CD8-positive, alpha-beta memory T cell (primary cell): ENCODE measurements around the gene FSTL3. TPM values are rescaled to one million over a fixed set of nuclear protein-coding genes. Genes with fewer than 3 reads are reported as not detected.
A peak's percentile ranks its signal among the peaks of the same experiment; 100 is the strongest.

Source experiments
- CTCF ChIA-PET: fragments of 350-600 bp; sonication (Branson Sonifier 250); formaldehyde crosslinking; loops from one replicate; lab custom pipeline; 2021; ENCODE audit warnings: antibody characterized with exemption; lab: Charles Lee
- POLR2A ChIA-PET: fragments of 350-600 bp; sonication (Branson Sonifier 250); formaldehyde crosslinking; loops from one replicate; lab custom pipeline; 2021; ENCODE audit warnings: antibody characterized with exemption; lab: Charles Lee
- DNase-seq, 5 donors: peaks; one replicate each; pipeline versions ENCODE4 v3.0.0 to v3.0.0-alpha.2; 2020 to 2022; ENCODE audit warnings: mixed read lengths in 1 of 5
- H3K27ac ChIP-seq: one replicate; pipeline ENCODE4 v1.7.0; 2013; ENCODE audit warnings: low read depth, mild to moderate bottlenecking, low read length, moderate library complexity
- H3K27me3 ChIP-seq: 2 replicates; pipeline ENCODE4 v1.7.0; 2013; ENCODE audit warnings: low read length, mild to moderate bottlenecking; ENCODE audit not compliant: insufficient read depth, poor library complexity, severe bottlenecking
- H3K36me3 ChIP-seq: 2 replicates; pipeline ENCODE4 v1.7.0; 2013; ENCODE audit warnings: mild to moderate bottlenecking, low read length, moderate library complexity; ENCODE audit not compliant: insufficient read depth
- H3K4me1 ChIP-seq: 2 replicates; pipeline ENCODE4 v1.7.0; 2013; ENCODE audit warnings: mild to moderate bottlenecking, low read length, moderate library complexity; ENCODE audit not compliant: insufficient read depth
- H3K4me3 ChIP-seq: 2 replicates; pipeline ENCODE4 v1.7.0; 2013; ENCODE audit warnings: mild to moderate bottlenecking, low read length
- H3K9me3 ChIP-seq: 2 replicates; pipeline ENCODE4 v1.7.0; 2013; ENCODE audit warnings: mild to moderate bottlenecking, low read length
- H3K27ac Mint-ChIP-seq, 8 donors: one replicate each; pipeline ENCODE4 v1.8.0; 2020 to 2021; ENCODE audit warnings: mixed read lengths in 8 of 8, mild to moderate bottlenecking in 6 of 8, inconsistent platforms in 3 of 8, moderate library complexity in 3 of 8
- H3K27me3 Mint-ChIP-seq, 2 donors: one replicate each; pipeline ENCODE4 v1.8.0; 2020 to 2021; ENCODE audit warnings: mixed read lengths in 2 of 2, mild to moderate bottlenecking in 1 of 2, moderate library complexity in 1 of 2
- H3K36me3 Mint-ChIP-seq, 3 donors: one replicate each; pipeline ENCODE4 v1.8.0; 2020 to 2021; ENCODE audit warnings: mixed read lengths in 3 of 3, inconsistent platforms in 1 of 3, mild to moderate bottlenecking in 1 of 3
- H3K4me1 Mint-ChIP-seq, 3 donors: one replicate each; pipeline ENCODE4 v1.8.0; 2020 to 2021; ENCODE audit warnings: mixed read lengths in 3 of 3, inconsistent platforms in 1 of 3, mild to moderate bottlenecking in 1 of 3
- H3K4me3 Mint-ChIP-seq, 7 donors: one replicate each; pipeline ENCODE4 v1.8.0; 2020 to 2021; ENCODE audit warnings: mixed read lengths in 7 of 7, mild to moderate bottlenecking in 6 of 7, moderate library complexity in 4 of 7, inconsistent platforms in 2 of 7
- H3K9me3 Mint-ChIP-seq, 5 donors: one replicate each; pipeline ENCODE4 v1.8.0; 2020 to 2022; ENCODE audit warnings: mixed read lengths in 5 of 5, mild to moderate bottlenecking in 3 of 5, moderate library complexity in 2 of 5, inconsistent platforms in 1 of 5
- polyA plus RNA-seq: library from polyadenylated mRNA; unstranded; fragments of 300-500 nt; fragmentation: Illumina TruSeq; gene quantifications from one replicate; pipeline ENCODE4 v1.2.3, GENCODE V29; 2021
- total RNA-seq, 2 experiments: library from RNA; stranded (reverse); gene quantifications; one replicate each; pipeline ENCODE4 v1.2.3, GENCODE V29; 2021

The FSTL3 gene
- total and polyA plus RNA-seq, 3 experiments from 2014 or later: 0.81 to 8.0 (median 7.7) TPM

GRCh38 chr19:679418-680286 lies 3.5 kb downstream of the FSTL3 start:
- DNase-seq: peak in 3 of 5 donors; percentile 17 to 32 (median 28)
- ChIA-PET CTCF (interaction anchor here (0.5 to 2.7 kb wide), 6 partner anchors 10 to 169 kb away, joined by 3 to 16 read pairs (median 4); partner anchors contain the start of gene RNF126), POLR2A (interaction anchor here (0.6 to 1.1 kb wide), 3 partner anchors 9 to 188 kb away, joined by 3 to 13 read pairs (median 5); partner anchors contain the start of gene RNF126)
- Mint-ChIP-seq H3K27ac (peak overlapping the region in 1 of 8 donors; percentile 75), H3K36me3 (no peaks in the 10 kb centered on the region), H3K4me3 (peak overlapping the region; percentile 54 to 91 (median 74)), H3K4me1 (peaks cover 0 to 14% (median 7%) of the 10 kb centered on the region in 3 donors), H3K9me3 (no peaks in the 10 kb centered on the region), H3K27me3 (peaks cover 9 to 17% of the 10 kb centered on the region in 2 donors)
- peaks cover 12% of the 10 kb centered on the region for H3K27me3 ChIP-seq
- peak overlapping the region; percentile 16 for H3K27ac ChIP-seq
- peak overlapping the region; percentile 37 for H3K4me3 ChIP-seq
- no peaks in the 10 kb centered on the region for H3K9me3 ChIP-seq
- H3K36me3 ChIP-seq: no peaks in the 10 kb centered on the region
- peaks cover 13% of the 10 kb centered on the region for H3K4me1 ChIP-seq

GRCh38 chr19:680287-681028 lies 4.3 kb downstream of the FSTL3 start:
- H3K27ac ChIP-seq: peak overlapping the region; percentile 74

GRCh38 chr19:681029-682019 lies 5.1 kb downstream of the FSTL3 start:
- Histone ChIP-seq H3K4me3 (peak overlapping the region; percentile 77), H3K27me3 (no peaks in the 10 kb centered on the region), H3K27ac (peak overlapping the region; percentile 74), H3K36me3 (no peaks in the 10 kb centered on the region), H3K4me1 (peaks cover 13% of the 10 kb centered on the region), H3K9me3 (no peaks in the 10 kb centered on the region)
- peak overlapping the region; percentile 74 to 92 (median 91) for H3K4me3 Mint-ChIP-seq
- peak in 3 of 5 donors; percentile 34 to 59 (median 39) for DNase-seq
- peaks cover 0 to 6% of the 10 kb centered on the region in 2 donors for H3K27me3 Mint-ChIP-seq
- no peaks in the 10 kb centered on the region for H3K9me3 Mint-ChIP-seq
- ChIA-PET POLR2A (interaction anchor here (0.7 kb wide), 1 partner anchor 23 kb away, joined by 3 read pairs; no protein-coding TSS in a partner anchor), CTCF (interaction anchor here (2.7 kb wide), 1 partner anchor 12 kb away, joined by 16 read pairs; no protein-coding TSS in a partner anchor)
- peak overlapping the region; percentile 76 to 100 (median 98) for H3K27ac Mint-ChIP-seq
- H3K36me3 Mint-ChIP-seq: no peaks in the 10 kb centered on the region
- peaks cover 0 to 9% (median 3%) of the 10 kb centered on the region in 3 donors for H3K4me1 Mint-ChIP-seq

More at GRCh38 chr19:680287-681028, 4.3 kb downstream of the FSTL3 start:
- DNase-seq: peak; percentile 97 to 100 (median 99)
- ChIA-PET POLR2A (interaction anchor here (0.6 to 1.0 kb wide), 3 partner anchors 17 to 60 kb away, joined by 3 to 6 read pairs (median 5); partner anchors contain the start of gene RNF126), CTCF (interaction anchor here (1.1 to 2.7 kb wide), 4 partner anchors 11 to 90 kb away, joined by 3 to 16 read pairs (median 6); partner anchors contain the start of gene RNF126)
- Histone ChIP-seq H3K9me3 (no peaks in the 10 kb centered on the region), H3K36me3 (no peaks in the 10 kb centered on the region), H3K4me1 (peaks cover 13% of the 10 kb centered on the region), H3K4me3 (peak overlapping the region; percentile 77), H3K27me3 (peaks cover 5% of the 10 kb centered on the region)
- H3K4me3 Mint-ChIP-seq: peak overlapping the region; percentile 74 to 92 (median 91)
- peaks cover 2 to 10% of the 10 kb centered on the region in 2 donors for H3K27me3 Mint-ChIP-seq
- no peaks in the 10 kb centered on the region for H3K9me3 Mint-ChIP-seq
- no peaks in the 10 kb centered on the region for H3K36me3 Mint-ChIP-seq
- H3K4me1 Mint-ChIP-seq: peaks cover 0 to 10% (median 3%) of the 10 kb centered on the region in 3 donors
- peak overlapping the region; percentile 76 to 100 (median 98) for H3K27ac Mint-ChIP-seq

- Histone ChIP-seq H3K4me1 (peaks cover 13% of the 10 kb centered on the region), H3K36me3 (no peaks in the 10 kb centered on the region), H3K4me3 (no peak overlapping the region), H3K9me3 (no peaks in the 10 kb centered on the region), H3K27ac (no peak overlapping the region), H3K27me3 (no peaks in the 10 kb centered on the region)
- peaks cover 0 to 9% (median 3%) of the 10 kb centered on the region in 3 donors for H3K4me1 Mint-ChIP-seq
- CTCF ChIA-PET: no interaction called here
- H3K27me3 Mint-ChIP-seq: no peaks in the 10 kb centered on the region
- peak overlapping the region in 1 of 8 donors; percentile 91 for H3K27ac Mint-ChIP-seq
- no peak overlapping the region for H3K4me3 Mint-ChIP-seq
- no peak for DNase-seq
- POLR2A ChIA-PET: no interaction called here
- no peaks in the 10 kb centered on the region for H3K9me3 Mint-ChIP-seq
- no peaks in the 10 kb centered on the region for H3K36me3 Mint-ChIP-seq
Measured at GRCh38 chr19:682678-683320, 6.6 kb downstream of the FSTL3 start.

- H3K4me3 Mint-ChIP-seq: no peak overlapping the region
- POLR2A ChIA-PET: no interaction called here
- H3K4me3 ChIP-seq: no peak overlapping the region
- CTCF ChIA-PET: no interaction called here
- no peaks in the 10 kb centered on the region for H3K9me3 ChIP-seq
- peaks cover 0 to 5% (median 0%) of the 10 kb centered on the region in 3 donors for H3K4me1 Mint-ChIP-seq
- no peaks in the 10 kb centered on the region for H3K36me3 ChIP-seq
- no peak overlapping the region for H3K27ac ChIP-seq
- no peak for DNase-seq
- H3K4me1 ChIP-seq: peaks cover 6% of the 10 kb centered on the region
- H3K27me3 Mint-ChIP-seq: peaks cover 0 to 2% of the 10 kb centered on the region in 2 donors
- no peak overlapping the region for H3K27ac Mint-ChIP-seq
- no peaks in the 10 kb centered on the region for H3K36me3 Mint-ChIP-seq
- no peaks in the 10 kb centered on the region for H3K27me3 ChIP-seq
- no peaks in the 10 kb centered on the region for H3K9me3 Mint-ChIP-seq
Measured at GRCh38 chr19:685454-685931, 9.3 kb downstream of the FSTL3 start.

GRCh38 chr19:686589-687297 lies 10.6 kb downstream of the FSTL3 start:
- Histone ChIP-seq H3K36me3 (no peaks in the 10 kb centered on the region), H3K9me3 (no peaks in the 10 kb centered on the region), H3K4me3 (no peak overlapping the region), H3K27me3 (no peaks in the 10 kb centered on the region), H3K4me1 (no peaks in the 10 kb centered on the region), H3K27ac (no peak overlapping the region)
- Mint-ChIP-seq H3K27me3 (peaks cover 0 to 2% of the 10 kb centered on the region in 2 donors), H3K4me3 (no peak overlapping the region), H3K4me1 (no peaks in the 10 kb centered on the region), H3K9me3 (no peaks in the 10 kb centered on the region), H3K36me3 (no peaks in the 10 kb centered on the region), H3K27ac (peak overlapping the region in 1 of 8 donors; percentile 87)
- ChIA-PET POLR2A (no interaction called here), CTCF (no interaction called here)
- DNase-seq: no peak
